NAMALWA (cell line): ENCODE data around the gene IGSF21.

Experiments
- DNase-seq: peaks from one replicate; pipeline ENCODE4 v3.0.0-alpha.2; 2015; ENCODE audit warnings: low spot score

The IGSF21 gene

GRCh38 chr1:18229625-18230024 is 122.0 kb downstream of the IGSF21 start:
- no peak for DNase-seq

GRCh38 chr1:18230321-18230720 is 122.7 kb downstream of the IGSF21 start:
- no peak for DNase-seq

- DNase-seq, result no peak
Measured at GRCh38 chr1:18230840-18231239, 123.2 kb downstream of the IGSF21 start.

GRCh38 chr1:18232052-18232451 is 124.5 kb downstream of the IGSF21 start:
- peak; percentile 19 for DNase-seq

GRCh38 chr1:18233176-18233864 is 125.7 kb downstream of the IGSF21 start:
- DNase-seq, result no peak

GRCh38 chr1:18234790-18235242 is 127.2 kb downstream of the IGSF21 start:
- DNase-seq, result peak; percentile 83

- DNase-seq, result no peak
Measured at GRCh38 chr1:18237371-18237770, 129.8 kb downstream of the IGSF21 start.

GRCh38 chr1:18238190-18238589 is 130.6 kb downstream of the IGSF21 start:
- no peak for DNase-seq

- no peak for DNase-seq
Measured at GRCh38 chr1:18239671-18240070, 132.1 kb downstream of the IGSF21 start.

GRCh38 chr1:18240906-18241305 is 133.3 kb downstream of the IGSF21 start:
- DNase-seq, result no peak

GRCh38 chr1:18241891-18242290 is 134.3 kb downstream of the IGSF21 start:
- DNase-seq, result no peak

GRCh38 chr1:18243503-18244175 is 136.0 kb downstream of the IGSF21 start:
- DNase-seq, result no peak

GRCh38 chr1:18244762-18245161 is 137.2 kb downstream of the IGSF21 start:
- DNase-seq, result no peak

- no peak for DNase-seq
Measured at GRCh38 chr1:18245647-18246046, 138.0 kb downstream of the IGSF21 start.

- no peak for DNase-seq
Measured at GRCh38 chr1:18246543-18246942, 138.9 kb downstream of the IGSF21 start.

- DNase-seq, result no peak
Measured at GRCh38 chr1:18247151-18247550, 139.6 kb downstream of the IGSF21 start.

- DNase-seq, result no peak
Measured at GRCh38 chr1:18249631-18250030, 142.0 kb downstream of the IGSF21 start.

- DNase-seq, result no peak
Measured at GRCh38 chr1:18253093-18253492, 145.5 kb downstream of the IGSF21 start.

- peak; percentile 29 for DNase-seq
Measured at GRCh38 chr1:18256282-18257235, 149.0 kb downstream of the IGSF21 start.

GRCh38 chr1:18257778-18258177 is 150.2 kb downstream of the IGSF21 start:
- DNase-seq, result no peak

- no peak for DNase-seq
Measured at GRCh38 chr1:18261891-18262290, 154.3 kb downstream of the IGSF21 start.

GRCh38 chr1:18262726-18263125 is 155.1 kb downstream of the IGSF21 start:
- no peak for DNase-seq
